ENCODE data around the gene LRRC18. TPM values are rescaled to one million over a fixed set of nuclear protein-coding genes. Genes with fewer than 3 reads are reported as not detected.

LRRC18 gene
- total RNA-seq (not detected), polyA plus RNA-seq (not detected), total RNA-seq (not detected)

DNA sequence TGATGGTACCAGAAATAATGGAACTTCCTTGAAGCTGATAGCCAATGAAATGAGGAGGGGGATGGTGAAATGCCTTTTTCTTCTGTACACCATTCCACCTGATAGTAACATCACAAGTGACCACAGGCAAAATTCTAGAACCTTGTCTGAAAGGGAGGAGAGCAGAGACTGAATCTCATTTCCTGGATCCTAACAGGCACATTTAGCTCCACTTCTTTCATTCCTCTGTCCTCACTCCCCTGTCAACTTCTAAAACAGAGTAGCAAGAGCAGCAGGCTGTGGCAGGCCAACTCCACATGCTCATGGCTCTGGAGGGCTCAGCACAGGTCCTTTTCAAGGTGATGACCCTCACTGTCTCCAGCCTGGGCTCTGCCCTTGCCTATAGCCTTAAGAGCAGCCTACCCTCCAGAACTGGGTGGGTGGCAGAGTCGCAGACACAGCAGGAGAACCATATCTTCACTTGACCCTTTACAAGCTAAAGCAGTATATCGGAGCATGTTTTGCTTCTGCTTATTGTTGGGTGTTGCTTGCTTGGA lies at the start of gene LRRC18:
Gene LRRC18 (minus strand): TSS at position 51 of the 536 bp plus-strand sequence. CDS start 25,685 bp downstream, outside the sequence.
- no peak within 1 kb of the TSS for H3K27ac Mint-ChIP-seq
- no peak within 1 kb of the TSS for H3K4me3 Mint-ChIP-seq
- no peaks in the 10 kb centered on the region for H3K4me1 ChIP-seq (ENCODE audit: control insufficient read depth in 2 of 2, insufficient read depth in 2 of 2, low read length in 2 of 2)
- no peak within 1 kb of the TSS for H3K27ac ChIP-seq (ENCODE audit: low read depth, low read length)
- intact Hi-C loops (cut with micrococcal nuclease): no loop called here
- no peaks in the 10 kb centered on the region for H3K27me3 ChIP-seq (ENCODE audit: control insufficient read depth in 2 of 2, insufficient read depth in 2 of 2, low read length in 2 of 2)
- no peaks in the 10 kb centered on the region for H3K4me1 Mint-ChIP-seq
- ChIA-PET CTCF (no interaction called here), POLR2A (no interaction called here)
- no peak within 1 kb of the TSS for H3K4me3 ChIP-seq (ENCODE audit: low read length)
- no peaks in the 10 kb centered on the region for H3K36me3 Mint-ChIP-seq
- no peaks in the 10 kb centered on the region for H3K36me3 ChIP-seq (ENCODE audit: control insufficient read depth in 2 of 3, insufficient read depth in 3 of 3, low read length in 3 of 3)
- H3K27me3 Mint-ChIP-seq: no peaks in the 10 kb centered on the region
- H3K9me3 ChIP-seq (ENCODE audit: control insufficient read depth in 2 of 3, low read length in 3 of 3): no peaks in the 10 kb centered on the region
- DNase-seq: no peak
- no peaks in the 10 kb centered on the region for H3K9me3 Mint-ChIP-seq
- no peak for ATAC-seq

DNA sequence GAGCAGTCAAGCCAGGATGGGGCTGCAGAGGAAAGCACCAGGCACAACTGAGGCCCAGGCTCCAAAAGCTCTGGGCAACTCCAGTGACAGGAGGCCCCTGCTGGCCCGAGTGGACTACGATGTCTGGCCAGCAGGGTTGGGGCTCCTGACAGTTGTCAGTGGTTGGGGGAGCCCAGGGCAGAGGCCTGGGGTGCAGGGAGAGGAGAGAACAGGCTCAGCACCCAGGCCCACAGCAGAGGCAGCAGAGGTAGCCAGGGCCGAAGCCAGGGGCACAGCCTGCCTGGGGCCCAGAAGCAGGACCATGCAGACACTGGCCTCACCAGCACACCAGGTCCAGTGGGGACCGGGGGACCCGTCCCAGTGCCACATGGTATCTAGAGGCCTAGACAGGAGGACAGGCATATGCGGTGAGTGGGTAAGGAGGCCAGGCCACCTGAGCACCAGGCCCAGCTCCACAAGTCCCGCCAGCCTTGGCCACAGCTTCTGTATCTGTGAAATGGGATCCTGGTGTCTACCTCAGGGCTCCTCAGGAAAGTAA lies 46.0 kb upstream of the LRRC18 start:
- Mint-ChIP-seq H3K4me3 (no peak overlapping the region), H3K36me3 (no peaks in the 10 kb centered on the region), H3K4me1 (no peaks in the 10 kb centered on the region), H3K27ac (no peak overlapping the region), H3K9me3 (no peaks in the 10 kb centered on the region), H3K27me3 (no peaks in the 10 kb centered on the region)
- H3K36me3 ChIP-seq (ENCODE audit: control insufficient read depth in 2 of 3, insufficient read depth in 3 of 3, low read length in 3 of 3): no peaks in the 10 kb centered on the region
- ATAC-seq: no peak
- no peaks in the 10 kb centered on the region for H3K9me3 ChIP-seq (ENCODE audit: control insufficient read depth in 2 of 3, low read length in 3 of 3)
- DNase-seq: no peak
- no peak overlapping the region for H3K27ac ChIP-seq (ENCODE audit: low read depth, low read length)
- H3K27me3 ChIP-seq (ENCODE audit: control insufficient read depth in 2 of 2, insufficient read depth in 2 of 2, low read length in 2 of 2): no peaks in the 10 kb centered on the region
- ChIA-PET CTCF (no interaction called here), POLR2A (no interaction called here)
- H3K4me3 ChIP-seq (ENCODE audit: low read length): no peak overlapping the region
- H3K4me1 ChIP-seq (ENCODE audit: control insufficient read depth in 2 of 2, insufficient read depth in 2 of 2, low read length in 2 of 2): no peaks in the 10 kb centered on the region
- intact Hi-C loops (cut with micrococcal nuclease): no loop called here

GRCh38 chr10:48983648-48984351 lies 44.2 kb upstream of the LRRC18 start:
- DNase-seq: no peak
- H3K27me3 ChIP-seq (ENCODE audit: control insufficient read depth in 2 of 2, insufficient read depth in 2 of 2, low read length in 2 of 2): no peaks in the 10 kb centered on the region
- no peaks in the 10 kb centered on the region for H3K36me3 Mint-ChIP-seq
- H3K4me3 Mint-ChIP-seq: no peak overlapping the region
- no peaks in the 10 kb centered on the region for H3K4me1 Mint-ChIP-seq
- no peak overlapping the region for H3K27ac ChIP-seq (ENCODE audit: low read depth, low read length)
- no peaks in the 10 kb centered on the region for H3K27me3 Mint-ChIP-seq
- no peak overlapping the region for H3K4me3 ChIP-seq (ENCODE audit: low read length)
- no peak for ATAC-seq
- CTCF ChIA-PET: no interaction called here
- H3K9me3 ChIP-seq (ENCODE audit: control insufficient read depth in 2 of 3, low read length in 3 of 3): no peaks in the 10 kb centered on the region
- POLR2A ChIA-PET: no interaction called here
- intact Hi-C loops (cut with micrococcal nuclease): no loop called here
- no peaks in the 10 kb centered on the region for H3K36me3 ChIP-seq (ENCODE audit: control insufficient read depth in 2 of 3, insufficient read depth in 3 of 3, low read length in 3 of 3)
- no peaks in the 10 kb centered on the region for H3K4me1 ChIP-seq (ENCODE audit: control insufficient read depth in 2 of 2, insufficient read depth in 2 of 2, low read length in 2 of 2)
- H3K27ac Mint-ChIP-seq: no peak overlapping the region
- no peaks in the 10 kb centered on the region for H3K9me3 Mint-ChIP-seq

DNA sequence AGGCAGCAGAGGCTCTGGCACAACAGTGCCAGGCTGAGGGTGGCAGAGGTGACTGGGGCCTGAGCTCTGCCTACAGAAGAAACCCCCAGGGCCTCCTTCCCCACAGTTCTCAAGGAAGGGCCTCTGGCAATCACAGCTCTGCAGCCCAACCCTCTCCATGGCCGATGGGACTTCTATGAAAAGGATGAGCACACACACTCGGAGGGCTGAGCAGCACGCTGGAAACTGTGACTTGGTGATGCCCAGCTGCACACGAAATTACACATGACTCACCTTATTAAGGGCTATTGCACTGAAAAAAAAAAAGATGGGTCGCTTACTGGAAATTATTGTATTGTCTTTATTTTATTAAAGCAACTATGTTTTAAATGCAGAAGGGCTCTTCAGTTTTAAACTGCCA lies 42.9 kb upstream of the LRRC18 start:
- CTCF ChIA-PET: no interaction called here
- no peaks in the 10 kb centered on the region for H3K4me1 Mint-ChIP-seq
- Histone ChIP-seq H3K27ac (ENCODE audit: low read depth, low read length) (no peak overlapping the region), H3K9me3 (ENCODE audit: control insufficient read depth in 2 of 3, low read length in 3 of 3) (no peaks in the 10 kb centered on the region), H3K36me3 (ENCODE audit: control insufficient read depth in 2 of 3, insufficient read depth in 3 of 3, low read length in 3 of 3) (no peaks in the 10 kb centered on the region), H3K4me3 (ENCODE audit: low read length) (no peak overlapping the region), H3K27me3 (ENCODE audit: control insufficient read depth in 2 of 2, insufficient read depth in 2 of 2, low read length in 2 of 2) (no peaks in the 10 kb centered on the region), H3K4me1 (ENCODE audit: control insufficient read depth in 2 of 2, insufficient read depth in 2 of 2, low read length in 2 of 2) (no peaks in the 10 kb centered on the region)
- H3K27ac Mint-ChIP-seq: no peak overlapping the region
- POLR2A ChIA-PET: no interaction called here
- no peak overlapping the region for H3K4me3 Mint-ChIP-seq
- H3K36me3 Mint-ChIP-seq: no peaks in the 10 kb centered on the region
- peaks cover 0 to 1% (median 0%) of the 10 kb centered on the region in 11 donors for H3K9me3 Mint-ChIP-seq
- H3K27me3 Mint-ChIP-seq: no peaks in the 10 kb centered on the region
- intact Hi-C loops (cut with micrococcal nuclease): no loop called here
- no peak for ATAC-seq
- DNase-seq: no peak

DNA sequence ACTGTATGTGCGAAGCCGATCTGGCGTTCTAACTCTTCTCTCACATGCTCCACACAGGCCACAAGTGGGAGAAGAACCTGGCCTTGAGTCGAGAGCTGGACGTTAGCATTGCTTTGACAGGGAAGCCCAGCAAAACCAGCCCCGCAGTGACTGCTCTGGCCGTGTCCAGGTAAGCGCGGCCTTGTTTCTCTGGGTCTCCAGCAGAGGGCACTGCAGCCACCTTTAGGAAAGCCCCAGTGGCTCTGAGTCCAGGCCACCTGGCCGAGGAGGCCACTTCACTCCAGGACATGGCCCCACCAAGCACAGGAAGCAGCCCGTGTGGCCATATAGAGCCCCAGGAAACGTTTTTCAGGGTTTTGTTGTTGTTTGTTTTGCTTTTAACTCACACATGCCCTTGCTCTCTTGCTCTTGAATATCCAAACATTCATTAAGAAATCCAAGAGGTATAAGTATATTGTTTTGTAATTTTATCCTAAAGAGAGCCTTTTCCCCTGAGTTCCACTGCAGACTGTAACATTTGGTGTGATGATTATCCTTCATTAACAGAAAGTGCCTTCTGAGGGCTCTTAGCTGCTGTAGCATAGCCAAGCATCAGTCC lies 41.8 kb upstream of the LRRC18 start:
- Histone ChIP-seq H3K36me3 (ENCODE audit: control insufficient read depth in 2 of 3, insufficient read depth in 3 of 3, low read length in 3 of 3) (no peaks in the 10 kb centered on the region), H3K9me3 (ENCODE audit: control insufficient read depth in 2 of 3, low read length in 3 of 3) (no peaks in the 10 kb centered on the region), H3K27ac (ENCODE audit: low read depth, low read length) (no peak overlapping the region), H3K4me1 (ENCODE audit: control insufficient read depth in 2 of 2, insufficient read depth in 2 of 2, low read length in 2 of 2) (no peaks in the 10 kb centered on the region), H3K4me3 (ENCODE audit: low read length) (no peak overlapping the region), H3K27me3 (ENCODE audit: control insufficient read depth in 2 of 2, insufficient read depth in 2 of 2, low read length in 2 of 2) (no peaks in the 10 kb centered on the region)
- DNase-seq: peak in 2 of 9 donors; percentile 8 to 43
- Mint-ChIP-seq H3K27me3 (no peaks in the 10 kb centered on the region), H3K4me1 (no peaks in the 10 kb centered on the region), H3K4me3 (no peak overlapping the region), H3K36me3 (no peaks in the 10 kb centered on the region), H3K27ac (no peak overlapping the region), H3K9me3 (peaks cover 0 to 1% (median 0%) of the 10 kb centered on the region in 11 donors)
- ATAC-seq: peak; percentile 57
- ChIA-PET CTCF (interaction anchor here (0.6 kb wide), 1 partner anchor 54 kb away, joined by 4 read pairs; no protein-coding TSS in a partner anchor), POLR2A (no interaction called here)
- intact Hi-C loops (cut with micrococcal nuclease): loop anchor here (1.0 to 2.0 kb wide), 3 partner anchors 183 to 531 kb away; no protein-coding TSS in a partner anchor

DNA sequence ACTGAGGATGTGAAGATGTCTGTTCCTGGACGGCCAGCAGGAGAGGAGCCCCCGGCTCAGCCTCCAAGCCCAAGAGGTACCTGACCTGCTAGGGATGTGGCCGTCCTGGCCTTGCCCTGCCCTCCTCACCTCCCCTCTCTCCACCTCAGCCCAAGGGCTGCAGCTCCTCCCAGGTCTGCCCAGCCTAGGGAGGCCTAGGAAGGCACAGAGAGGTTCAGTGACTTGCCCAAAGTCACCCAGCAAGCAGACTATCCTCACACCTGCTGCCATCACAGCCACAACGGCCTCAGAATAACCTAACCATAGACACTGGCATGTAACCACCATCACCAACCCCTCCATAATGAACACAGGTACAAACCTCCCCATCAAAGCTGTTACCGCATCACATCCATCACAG lies 38.7 kb upstream of the LRRC18 start:
- Mint-ChIP-seq H3K9me3 (peaks cover 0 to 1% (median 0%) of the 10 kb centered on the region in 11 donors), H3K27me3 (peaks cover 0 to 4% (median 0%) of the 10 kb centered on the region in 5 donors), H3K4me3 (no peak overlapping the region), H3K36me3 (no peaks in the 10 kb centered on the region), H3K4me1 (peaks cover 0 to 2% (median 0%) of the 10 kb centered on the region in 7 donors), H3K27ac (no peak overlapping the region)
- no peak overlapping the region for H3K27ac ChIP-seq (ENCODE audit: low read depth, low read length)
- H3K4me3 ChIP-seq (ENCODE audit: low read length): no peak overlapping the region
- ATAC-seq: no peak
- no peak for DNase-seq
- ChIA-PET CTCF (no interaction called here), POLR2A (no interaction called here)
- H3K4me1 ChIP-seq (ENCODE audit: control insufficient read depth in 2 of 2, insufficient read depth in 2 of 2, low read length in 2 of 2): no peaks in the 10 kb centered on the region
- no peaks in the 10 kb centered on the region for H3K9me3 ChIP-seq (ENCODE audit: control insufficient read depth in 2 of 3, low read length in 3 of 3)
- H3K27me3 ChIP-seq (ENCODE audit: control insufficient read depth in 2 of 2, insufficient read depth in 2 of 2, low read length in 2 of 2): no peaks in the 10 kb centered on the region
- no peaks in the 10 kb centered on the region for H3K36me3 ChIP-seq (ENCODE audit: control insufficient read depth in 2 of 3, insufficient read depth in 3 of 3, low read length in 3 of 3)
- intact Hi-C loops (cut with micrococcal nuclease): no loop called here
